HTERT RPE-1 (cell line): ENCODE data around the gene KRTAP12-1.
"Not testable (repeated sequence)": the region's sequence is repeated elsewhere in the genome, so short reads cannot be mapped to it uniquely, and the experiment has no call there.

Source experiments
- in situ Hi-C: fragments of 300-500 bp; cut with MboI; formaldehyde crosslinking; loops from 4 replicates; pipeline ENCODE4 v1.14.3; 2020; ENCODE audit warnings: low sequenced_read_pairs

The KRTAP12-1 gene

DNA sequence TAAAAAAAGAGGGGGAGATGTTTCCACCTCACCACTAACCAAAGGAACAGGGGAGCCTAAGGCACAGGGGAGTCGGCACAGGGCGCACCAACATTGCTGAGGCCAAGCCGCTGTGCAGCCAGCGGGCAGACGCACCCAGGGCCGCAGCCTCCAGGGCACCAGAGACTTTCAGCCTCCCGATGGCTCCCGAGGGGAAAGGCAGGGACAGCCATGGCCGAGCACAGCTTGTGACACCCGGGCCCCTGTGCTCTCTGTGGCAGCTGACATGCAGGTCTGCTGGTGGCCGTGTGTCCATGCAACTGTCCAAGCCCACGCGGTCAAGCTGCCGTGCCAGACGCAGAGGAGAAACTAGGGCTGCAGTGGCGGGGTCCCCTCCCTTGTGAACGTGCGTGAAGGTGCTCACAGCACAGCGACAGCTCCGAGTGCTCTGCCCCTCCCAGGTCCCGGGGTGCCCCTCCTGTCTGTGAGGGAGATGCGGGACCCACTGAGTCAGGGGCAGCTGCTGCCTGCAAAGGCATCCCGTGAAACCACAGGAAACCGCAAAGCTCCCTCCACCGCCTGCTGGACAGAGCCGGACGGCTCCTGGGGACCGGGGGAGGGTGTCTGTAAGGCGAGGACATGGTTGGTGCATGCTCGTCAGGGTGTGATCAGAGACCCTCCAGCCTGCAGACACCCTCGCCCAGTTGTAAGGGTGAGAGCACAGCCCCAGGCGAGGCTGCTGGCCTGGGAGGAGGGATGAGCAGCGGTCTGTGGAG lies 33.2 kb downstream of the KRTAP12-1 start:
- in situ Hi-C loops: no loop called here

DNA sequence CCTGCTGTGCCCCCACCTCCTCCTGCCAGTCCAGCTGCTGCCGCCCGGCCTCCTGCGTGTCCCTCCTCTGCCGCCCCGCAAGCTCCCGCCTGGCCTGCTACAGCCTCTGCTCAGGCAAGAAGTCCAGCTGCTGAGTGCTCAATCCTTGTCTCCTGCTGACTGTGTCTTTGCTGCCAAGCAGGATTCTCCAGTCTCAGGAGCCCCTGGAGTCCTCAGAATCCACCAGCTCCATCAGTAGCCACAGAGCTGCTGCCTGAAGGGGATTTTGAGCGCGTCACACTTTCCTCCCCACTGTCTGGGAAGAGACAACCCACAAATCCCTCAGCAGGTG lies 34.8 kb downstream of the KRTAP12-1 start:
- in situ Hi-C loops: no loop called here

DNA sequence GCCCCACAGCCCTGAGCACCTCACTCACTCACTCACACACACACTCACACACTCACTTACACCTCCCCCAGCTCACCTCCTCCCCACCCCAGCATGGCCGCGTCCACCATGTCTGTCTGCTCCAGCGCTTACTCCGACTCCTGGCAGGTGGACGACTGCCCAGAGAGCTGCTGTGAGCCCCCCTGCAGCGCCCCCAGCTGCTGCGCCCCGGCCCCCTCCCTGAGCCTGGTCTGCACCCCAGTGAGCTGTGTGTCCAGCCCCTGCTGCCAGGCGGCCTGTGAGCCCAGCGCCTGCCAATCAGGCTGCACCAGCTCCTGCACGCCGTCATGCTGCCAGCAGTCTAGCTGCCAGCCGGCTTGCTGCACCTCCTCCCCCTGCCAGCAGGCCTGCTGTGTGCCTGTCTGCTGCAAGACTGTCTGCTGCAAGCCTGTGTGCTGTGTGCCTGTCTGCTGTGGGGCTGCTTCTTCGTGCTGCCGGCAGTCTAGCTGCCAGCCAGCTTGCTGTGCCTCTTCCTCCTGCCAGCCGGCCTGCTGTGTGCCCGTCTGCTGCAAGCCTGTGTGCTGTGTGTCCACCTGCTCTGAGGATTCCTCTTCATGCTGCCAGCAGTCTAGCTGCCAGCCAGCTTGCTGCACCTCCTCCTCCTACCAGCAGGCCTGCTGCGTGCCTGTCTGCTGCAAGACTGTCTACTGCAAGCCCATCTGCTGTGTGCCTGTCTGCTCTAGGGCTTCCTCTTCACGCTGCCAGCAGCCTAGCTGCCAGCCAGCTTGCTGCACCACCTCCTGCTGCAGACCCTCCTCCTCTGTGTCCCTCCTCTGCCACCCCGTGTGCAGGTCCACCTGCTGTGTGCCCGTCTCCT lies 35.4 kb downstream of the KRTAP12-1 start, which contains the start of gene KRTAP10-11:
TSS of gene KRTAP10-11 (plus strand) at position 49 of the 856 bp plus-strand sequence. CDS start at position 94, 45 bp downstream.
- in situ Hi-C loops: not testable (repeated sequence)

DNA sequence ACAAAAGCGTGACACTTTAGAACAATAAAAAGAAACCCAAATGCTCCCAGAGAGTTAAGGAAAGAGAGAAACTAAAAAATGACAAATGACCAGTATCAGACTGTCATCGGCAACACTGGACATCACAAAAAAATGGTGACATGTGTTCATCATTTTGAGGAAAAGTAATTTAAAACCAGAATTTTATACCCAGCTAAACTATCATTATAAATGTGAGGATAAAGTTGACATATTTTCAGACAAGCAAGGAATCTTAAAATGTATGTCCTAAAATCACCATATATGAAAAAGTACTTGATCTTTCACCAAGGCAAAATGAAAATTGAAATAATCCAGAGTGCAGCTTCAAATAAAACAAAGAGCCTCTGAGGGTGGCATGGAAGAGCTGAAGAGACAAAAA lies 37.1 kb downstream of the KRTAP12-1 start:
- in situ Hi-C loops: no loop called here

DNA sequence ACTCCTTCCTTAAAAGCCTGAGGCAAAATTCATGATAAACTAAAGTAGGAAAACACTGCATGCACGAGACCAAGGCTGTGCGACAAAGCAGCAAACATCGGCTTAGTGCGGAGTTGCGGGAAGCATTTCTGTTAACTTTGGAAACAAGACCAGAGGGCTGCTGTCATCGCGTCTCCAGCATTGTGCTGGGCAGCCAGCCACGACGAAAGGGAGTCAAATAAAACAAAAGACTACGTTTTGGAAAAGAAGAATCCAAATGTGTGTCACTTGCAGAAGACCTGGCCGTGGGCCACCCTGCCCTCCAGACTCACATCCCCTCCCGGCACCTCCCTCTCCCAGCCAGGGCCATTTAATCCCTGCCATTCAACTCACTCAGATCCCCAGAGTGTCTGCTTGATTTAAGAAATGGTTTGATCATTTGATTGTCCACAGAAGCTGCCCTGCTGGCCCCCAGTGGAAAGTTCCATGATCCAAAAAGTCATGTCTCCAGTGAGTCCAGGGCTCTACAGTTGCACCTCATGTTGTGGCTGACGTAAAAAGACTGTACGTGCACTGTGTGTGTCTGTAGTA lies 38.1 kb downstream of the KRTAP12-1 start:
- in situ Hi-C loops: no loop called here

DNA sequence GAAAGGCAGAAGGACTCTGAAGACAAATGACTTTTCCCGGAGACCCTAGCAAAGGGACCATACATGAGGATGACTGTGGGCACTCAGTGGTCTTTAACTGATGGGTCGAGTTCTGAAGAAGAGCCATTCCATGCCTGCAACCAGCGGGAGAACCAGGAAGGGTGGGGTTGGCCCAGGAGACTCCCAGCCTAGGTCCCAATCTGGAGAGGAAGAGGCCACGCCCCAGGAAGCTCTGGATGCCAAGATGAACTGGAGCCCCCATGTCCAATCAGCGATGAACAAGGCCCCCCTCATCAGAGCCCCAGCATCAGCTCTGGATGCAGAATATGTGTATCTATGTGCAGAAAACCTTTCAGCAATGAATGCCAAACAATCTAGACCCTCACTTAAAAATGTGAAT lies 41.2 kb downstream of the KRTAP12-1 start:
- in situ Hi-C loops: no loop called here

DNA sequence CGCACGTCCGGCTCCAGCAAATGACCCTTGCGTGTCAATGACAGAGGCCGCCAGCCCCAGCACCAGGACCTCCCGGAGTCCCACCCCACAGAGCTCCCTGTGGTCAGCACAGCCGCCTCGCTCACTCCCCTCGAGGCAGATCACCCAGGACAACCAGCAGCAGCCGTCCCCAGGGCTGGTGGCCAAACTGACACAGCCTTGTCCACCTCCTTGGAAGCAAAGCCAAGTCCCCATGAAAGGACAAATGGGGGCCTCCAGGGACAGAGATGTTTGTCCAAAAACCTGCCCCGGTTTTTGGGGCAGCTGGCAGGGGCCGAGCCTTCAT lies 42.7 kb downstream of the KRTAP12-1 start:
- in situ Hi-C loops: no loop called here

DNA sequence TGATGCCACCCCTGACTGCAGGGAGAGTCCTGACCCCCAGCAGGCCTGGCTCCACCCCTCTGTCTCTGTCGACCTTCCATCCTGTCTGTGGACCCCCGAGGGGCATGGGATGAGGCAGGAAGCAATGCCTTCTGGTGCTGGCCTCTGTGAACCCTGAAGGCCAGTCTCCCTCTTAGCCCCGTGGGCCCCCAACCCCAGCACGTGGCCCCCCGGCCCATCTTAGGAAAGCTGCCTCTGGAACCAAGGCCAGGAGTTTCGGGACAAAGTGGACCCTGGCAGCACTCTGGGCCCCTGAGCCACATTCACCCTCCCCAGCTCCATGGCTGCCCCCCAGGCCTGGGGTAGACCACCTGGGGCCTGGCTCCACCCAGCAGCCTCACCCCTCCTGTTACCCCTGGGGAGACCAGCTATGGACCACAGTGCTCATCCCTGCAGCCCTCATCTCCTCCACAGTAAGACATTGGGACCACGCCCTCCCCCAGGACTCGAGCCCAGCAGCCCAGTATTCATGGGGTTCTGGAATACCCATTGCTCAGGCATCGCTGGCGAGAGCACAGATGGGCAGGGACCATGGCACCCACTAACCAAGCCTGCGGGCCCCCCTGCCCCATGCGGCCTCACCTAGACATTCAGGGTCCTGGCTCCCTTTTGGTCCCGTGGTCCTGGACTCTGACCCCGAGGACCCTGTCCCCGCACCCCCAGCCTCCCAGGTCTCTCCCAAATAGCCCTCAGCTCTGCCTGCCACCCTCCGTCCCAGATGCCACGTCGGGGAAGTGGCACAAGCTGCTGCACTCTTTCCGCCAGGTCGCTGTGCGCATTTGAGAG lies 43.2 kb downstream of the KRTAP12-1 start:
- in situ Hi-C loops: not testable (repeated sequence)

DNA sequence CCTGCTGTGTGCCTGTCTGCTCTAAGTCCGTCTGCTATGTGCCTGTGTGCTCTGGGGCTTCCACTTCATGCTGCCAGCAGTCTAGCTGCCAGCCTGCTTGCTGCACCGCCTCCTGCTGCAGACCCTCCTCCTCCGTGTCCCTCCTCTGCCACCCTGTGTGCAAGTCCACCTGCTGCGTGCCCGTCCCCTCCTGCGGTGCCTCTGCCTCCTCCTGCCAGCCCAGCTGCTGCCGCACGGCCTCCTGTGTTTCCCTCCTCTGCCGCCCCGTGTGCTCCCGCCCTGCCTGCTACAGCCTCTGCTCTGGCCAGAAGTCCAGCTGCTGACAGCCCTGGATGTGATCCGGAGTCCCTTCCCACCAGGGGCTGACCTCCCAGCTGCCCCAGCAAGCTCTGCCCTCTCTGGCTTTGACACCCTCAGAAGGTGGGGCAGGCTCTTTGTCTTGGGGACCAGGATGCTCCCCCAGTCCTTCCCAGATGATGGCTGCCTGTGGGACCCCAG lies 44.1 kb downstream of the KRTAP12-1 start:
- in situ Hi-C loops: not testable (repeated sequence)

DNA sequence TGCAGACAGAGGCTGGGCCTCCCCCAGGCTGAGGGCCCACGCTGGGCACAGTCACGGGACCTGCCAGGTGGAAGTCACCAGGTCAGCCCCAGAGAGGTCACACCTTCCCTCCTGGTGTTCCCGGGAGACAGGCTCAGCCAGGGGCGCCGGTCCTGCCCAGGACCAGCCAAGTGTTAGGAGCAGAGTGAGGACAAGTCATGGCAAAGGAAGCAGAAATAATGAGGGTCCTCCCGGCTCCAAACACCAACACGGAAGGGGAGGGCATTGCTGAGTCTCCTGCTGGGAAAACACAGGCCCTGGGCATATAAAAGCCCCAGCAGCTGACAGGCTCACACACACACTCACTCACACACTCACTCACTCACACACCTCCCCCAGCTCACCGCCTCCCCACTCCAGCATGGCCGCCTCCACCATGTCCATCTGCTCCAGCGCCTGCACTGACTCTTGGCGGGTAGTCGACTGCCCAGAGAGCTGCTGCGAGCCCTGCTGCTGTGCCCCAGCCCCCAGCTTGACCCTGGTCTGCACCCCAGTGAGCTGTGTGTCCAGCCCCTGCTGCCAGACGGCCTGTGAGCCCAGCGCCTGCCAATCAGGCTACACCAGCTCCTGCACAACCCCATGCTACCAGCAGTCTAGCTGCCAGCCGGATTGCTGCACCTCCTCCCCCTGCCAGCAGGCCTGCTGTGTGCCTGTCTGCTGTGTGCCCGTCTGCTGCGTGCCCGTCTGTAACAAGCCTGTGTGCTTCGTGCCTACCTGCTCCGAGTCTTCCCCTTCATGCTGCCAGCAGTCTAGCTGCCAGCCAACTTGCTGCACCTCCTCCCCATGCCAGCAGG lies 44.7 kb downstream of the KRTAP12-1 start, which contains the start of gene KRTAP10-10:
TSS of gene KRTAP10-10 (plus strand) at position 339 of the 833 bp plus-strand sequence. CDS start at position 401, 62 bp downstream.
- in situ Hi-C loops: no loop called here

DNA sequence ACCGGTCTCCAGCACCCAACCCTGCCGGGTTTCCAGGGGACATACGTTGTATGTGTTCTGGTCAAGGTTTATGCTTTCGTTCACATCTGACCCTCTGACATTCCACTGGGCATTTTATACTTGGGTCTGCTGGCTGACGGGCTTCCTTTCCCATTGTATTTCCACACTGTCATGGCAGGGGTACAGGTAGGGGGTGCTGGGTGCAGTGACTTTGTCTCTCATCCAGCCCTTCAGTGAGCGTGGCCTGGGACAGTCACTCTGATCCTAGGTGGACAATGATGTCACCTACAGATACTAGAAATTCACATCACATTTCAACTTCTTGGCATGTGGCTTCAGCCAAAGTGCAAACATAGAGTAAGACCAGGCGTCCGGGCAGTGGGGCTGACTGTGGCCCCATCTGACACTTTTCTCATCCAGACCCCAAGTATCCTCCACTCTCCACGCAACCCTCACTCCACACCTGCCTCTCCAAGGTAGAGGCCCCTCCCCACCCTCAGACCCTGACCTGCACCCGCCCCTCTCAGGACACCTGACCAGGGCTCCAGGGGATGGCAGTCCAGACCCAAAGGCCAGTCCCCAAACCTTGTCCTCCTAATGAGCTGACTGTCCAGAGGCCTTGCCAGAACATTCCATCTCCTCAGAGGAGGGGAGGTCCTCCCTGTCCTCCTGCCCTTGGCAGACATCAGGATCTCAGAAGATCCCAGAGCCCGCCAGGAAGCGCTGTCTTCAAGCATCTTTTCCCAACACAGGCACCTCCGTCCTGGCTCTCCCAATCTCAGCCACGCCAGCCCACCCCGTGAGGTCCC lies 45.5 kb downstream of the KRTAP12-1 start:
- in situ Hi-C loops: no loop called here

DNA sequence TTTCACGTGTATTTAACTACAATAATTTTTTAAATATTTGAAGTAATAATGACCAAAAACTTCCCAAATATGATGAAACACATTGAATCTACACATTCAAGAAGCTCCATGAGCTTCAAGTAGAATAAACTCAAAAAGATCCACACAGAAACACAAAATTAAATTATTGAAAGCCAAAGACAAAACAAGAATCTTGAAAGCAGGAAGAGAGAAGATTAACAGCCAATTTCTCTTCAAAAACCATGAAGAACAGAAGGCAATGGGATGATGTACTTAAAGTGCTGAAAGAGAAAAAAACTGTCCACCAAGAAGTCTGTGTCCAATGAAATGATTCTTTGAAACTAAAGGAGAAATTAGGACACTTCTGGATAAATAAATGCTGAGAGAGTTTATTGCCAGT lies 49.9 kb downstream of the KRTAP12-1 start:
- in situ Hi-C loops: no loop called here
